Hepatocyte (in vitro differentiated cells): Measurements from ENCODE around the gene CCDC167.

Experiments
- EZH2 ChIP-seq: fragments of 200-600 bp; sonication (generic); IDR thresholded peaks from 2 replicates; pipeline ENCODE4 v1.6.1; 2016; ENCODE audit warnings: antibody characterized with exemption, mild to moderate bottlenecking, borderline replicate concordance
- EZH2phosphoT487 ChIP-seq: fragments of 200-600 bp; sonication (generic); IDR thresholded peaks from one replicate; pipeline ENCODE4 v1.6.1; 2018; ENCODE audit warnings: antibody characterized with exemption, mild to moderate bottlenecking, low read depth, moderate library complexity; ENCODE audit not compliant: unreplicated experiment, severe bottlenecking
- TF ChIP-seq, protein P1 (sequence below): fragments of 200-600 bp; sonication (generic); IDR thresholded peaks from 2 replicates; pipeline ENCODE4 v1.5.1; 2016; ENCODE audit warnings: antibody characterized with exemption, mild to moderate bottlenecking; ENCODE audit not compliant: poor library complexity

DNA sequence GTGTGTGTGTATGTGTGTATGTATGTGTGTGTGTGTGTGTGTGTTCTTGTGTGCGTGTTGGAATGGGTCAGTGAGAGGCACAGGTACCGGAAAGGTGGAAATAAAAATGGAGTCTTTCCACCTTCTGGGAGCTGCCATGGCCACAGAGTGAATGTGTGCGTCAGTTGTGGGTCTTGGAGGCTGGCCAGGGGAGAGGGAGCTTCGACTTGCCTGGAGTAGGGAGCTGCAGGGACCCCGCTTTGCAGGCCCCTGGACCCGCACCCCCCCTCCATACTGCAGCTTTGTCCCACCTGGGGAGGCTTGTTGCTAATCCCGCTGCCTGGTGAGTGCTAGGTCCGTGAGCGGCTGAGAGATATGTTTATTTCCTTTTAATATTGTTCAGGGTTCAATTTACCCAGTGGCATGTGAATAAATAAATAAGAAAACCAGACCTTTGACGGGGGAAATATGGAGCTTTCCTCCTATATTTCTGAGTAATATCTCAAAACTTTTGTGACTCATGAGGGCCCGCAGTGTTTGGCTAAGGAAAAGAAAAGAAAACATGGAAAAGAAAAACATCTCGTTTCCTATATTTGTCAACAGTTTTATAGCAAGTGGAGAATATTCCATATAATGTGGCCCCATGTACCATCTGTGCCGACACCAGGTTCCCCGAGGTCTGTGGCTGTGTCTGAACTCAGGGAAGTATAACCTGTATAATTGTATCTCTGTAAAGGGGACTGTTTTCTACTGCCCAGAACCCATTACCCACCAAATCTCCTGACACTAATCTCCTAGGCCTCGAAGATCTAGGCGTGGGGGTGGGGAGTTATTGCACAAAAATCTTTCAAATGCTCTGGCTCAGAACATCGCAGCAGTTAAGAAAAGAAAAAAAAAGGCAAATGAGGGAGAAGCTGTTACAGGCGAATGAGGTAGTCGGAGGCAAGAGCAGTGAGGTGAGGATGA lies 24.6 kb upstream of the CCDC167 start:
- TF ChIP-seq, protein P1, sequence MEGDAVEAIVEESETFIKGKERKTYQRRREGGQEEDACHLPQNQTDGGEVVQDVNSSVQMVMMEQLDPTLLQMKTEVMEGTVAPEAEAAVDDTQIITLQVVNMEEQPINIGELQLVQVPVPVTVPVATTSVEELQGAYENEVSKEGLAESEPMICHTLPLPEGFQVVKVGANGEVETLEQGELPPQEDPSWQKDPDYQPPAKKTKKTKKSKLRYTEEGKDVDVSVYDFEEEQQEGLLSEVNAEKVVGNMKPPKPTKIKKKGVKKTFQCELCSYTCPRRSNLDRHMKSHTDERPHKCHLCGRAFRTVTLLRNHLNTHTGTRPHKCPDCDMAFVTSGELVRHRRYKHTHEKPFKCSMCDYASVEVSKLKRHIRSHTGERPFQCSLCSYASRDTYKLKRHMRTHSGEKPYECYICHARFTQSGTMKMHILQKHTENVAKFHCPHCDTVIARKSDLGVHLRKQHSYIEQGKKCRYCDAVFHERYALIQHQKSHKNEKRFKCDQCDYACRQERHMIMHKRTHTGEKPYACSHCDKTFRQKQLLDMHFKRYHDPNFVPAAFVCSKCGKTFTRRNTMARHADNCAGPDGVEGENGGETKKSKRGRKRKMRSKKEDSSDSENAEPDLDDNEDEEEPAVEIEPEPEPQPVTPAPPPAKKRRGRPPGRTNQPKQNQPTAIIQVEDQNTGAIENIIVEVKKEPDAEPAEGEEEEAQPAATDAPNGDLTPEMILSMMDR, result no peak
- TF ChIP-seq EZH2phosphoT487, result no peak
- TF ChIP-seq EZH2, result no peak
